HG02642 (cell line): ENCODE results near the gene HCRTR1.
A peak's percentile ranks its signal among the peaks of the same experiment; 100 is the strongest.

Source experiments
- ATAC-seq: cut with Tn5 transposase; IDR thresholded peaks from one replicate; pipeline ENCODE4 v1.9.1; 2021; ENCODE audit warnings: mild to moderate bottlenecking; ENCODE audit not compliant: unreplicated experiment, poor library complexity

The HCRTR1 gene

DNA sequence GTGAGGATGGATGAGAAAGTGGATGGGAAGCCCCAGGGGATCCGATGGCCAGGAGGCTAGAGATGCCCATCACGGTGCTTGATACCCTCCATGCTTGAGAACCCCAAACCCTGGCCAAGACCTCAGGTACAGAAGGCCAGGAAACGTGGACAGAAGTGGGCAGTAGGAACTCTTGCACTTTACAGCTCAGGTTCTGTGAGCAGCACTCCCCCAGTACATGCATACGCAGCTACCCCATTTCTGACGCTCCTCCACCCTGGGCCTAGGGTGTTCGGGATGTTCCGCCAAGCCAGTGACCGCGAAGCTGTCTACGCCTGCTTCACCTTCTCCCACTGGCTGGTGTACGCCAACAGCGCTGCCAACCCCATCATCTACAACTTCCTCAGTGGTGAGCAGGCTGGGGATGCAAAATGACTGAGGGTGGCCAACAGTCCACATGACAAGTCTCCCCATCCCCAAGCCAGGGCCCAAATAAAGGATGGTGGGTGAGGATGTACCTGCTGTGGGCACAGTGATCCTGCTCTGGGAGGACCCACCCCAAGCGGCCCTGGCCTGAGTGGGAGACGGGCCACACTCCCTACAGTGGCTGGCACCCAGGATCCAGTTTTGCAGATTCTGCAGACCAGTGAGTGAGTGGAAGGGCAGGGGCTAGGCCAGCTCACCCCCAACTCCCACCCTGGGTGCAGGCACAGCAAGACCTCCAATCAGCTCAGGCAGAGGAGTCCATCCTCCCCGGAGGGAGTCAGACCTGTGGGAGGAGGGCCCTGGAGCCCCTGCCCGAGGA lies 7.4 kb downstream of the HCRTR1 start:
- ATAC-seq, result no peak

DNA sequence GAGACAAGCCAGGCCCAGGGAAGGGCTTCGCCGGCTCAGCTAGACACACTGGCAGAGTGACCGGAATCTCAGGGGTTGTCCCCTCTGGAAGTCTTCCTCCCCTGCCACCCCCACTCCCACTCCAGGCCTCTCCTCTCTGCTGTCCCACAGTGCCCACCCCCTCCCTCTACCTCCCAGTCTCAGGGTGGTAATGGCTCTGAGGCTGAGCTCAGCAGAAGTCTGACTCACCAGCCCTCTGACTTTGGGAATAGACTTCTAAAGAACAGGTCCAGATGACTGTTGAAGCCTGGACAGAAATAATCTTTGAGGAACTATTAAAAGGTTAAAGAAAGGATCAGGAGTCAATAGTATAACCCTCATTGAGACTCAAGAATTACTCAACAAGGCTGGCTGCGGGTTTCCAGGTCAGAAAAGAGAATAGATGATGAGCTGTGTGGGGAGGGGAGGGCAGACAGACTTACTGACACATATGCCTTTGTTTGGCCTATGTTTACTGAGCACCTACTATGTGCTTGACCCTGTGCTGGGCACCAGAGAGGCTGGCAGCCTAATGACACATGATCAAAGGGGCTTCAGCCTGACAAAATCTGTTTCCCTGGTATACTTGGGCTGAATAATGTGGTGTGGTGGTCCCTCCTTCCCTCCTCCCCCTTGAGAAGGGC lies 8.2 kb downstream of the HCRTR1 start:
- no peak for ATAC-seq

DNA sequence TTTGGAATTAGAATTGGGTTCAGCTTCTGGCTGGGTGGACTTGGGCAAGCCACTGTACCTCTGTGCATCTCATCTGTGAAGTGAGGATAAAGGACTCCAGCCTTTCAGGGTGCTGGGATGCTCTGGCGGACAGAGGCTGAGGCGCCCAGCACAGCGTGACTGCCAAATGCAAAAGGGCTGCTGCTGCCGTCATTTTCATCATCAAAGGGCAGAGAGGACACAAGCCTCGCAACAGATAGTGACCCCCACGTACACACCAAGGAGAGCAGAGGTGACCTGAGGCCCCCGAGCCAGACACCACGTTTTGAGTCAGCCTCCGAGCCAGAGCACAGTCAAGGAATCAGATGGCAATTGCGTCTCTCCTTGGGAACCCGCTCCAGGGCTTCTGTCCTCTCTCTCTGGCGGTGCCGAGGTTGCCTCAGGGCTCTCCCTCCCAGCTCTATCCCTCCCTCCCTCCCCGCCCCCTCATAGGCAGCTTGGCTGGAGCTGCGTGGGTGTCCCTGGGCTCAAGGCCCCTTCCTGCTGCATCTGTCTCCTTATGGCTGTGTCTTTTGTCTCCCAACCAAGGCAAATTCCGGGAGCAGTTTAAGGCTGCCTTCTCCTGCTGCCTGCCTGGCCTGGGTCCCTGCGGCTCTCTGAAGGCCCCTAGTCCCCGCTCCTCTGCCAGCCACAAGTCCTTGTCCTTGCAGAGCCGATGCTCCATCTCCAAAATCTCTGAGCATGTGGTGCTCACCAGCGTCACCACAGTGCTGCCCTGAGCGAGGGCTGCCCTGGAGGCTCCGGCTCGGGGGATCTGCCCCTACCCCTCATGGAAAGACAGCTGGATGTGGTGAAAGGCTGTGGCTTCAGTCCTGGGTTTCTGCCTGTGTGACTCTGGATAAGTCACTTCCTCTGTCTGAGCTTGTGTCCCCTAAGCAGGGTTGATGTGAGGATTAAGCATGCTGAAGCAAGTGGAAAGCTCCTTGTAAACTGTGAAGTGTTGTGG lies 9.0 kb downstream of the HCRTR1 start:
- ATAC-seq, result no peak

DNA sequence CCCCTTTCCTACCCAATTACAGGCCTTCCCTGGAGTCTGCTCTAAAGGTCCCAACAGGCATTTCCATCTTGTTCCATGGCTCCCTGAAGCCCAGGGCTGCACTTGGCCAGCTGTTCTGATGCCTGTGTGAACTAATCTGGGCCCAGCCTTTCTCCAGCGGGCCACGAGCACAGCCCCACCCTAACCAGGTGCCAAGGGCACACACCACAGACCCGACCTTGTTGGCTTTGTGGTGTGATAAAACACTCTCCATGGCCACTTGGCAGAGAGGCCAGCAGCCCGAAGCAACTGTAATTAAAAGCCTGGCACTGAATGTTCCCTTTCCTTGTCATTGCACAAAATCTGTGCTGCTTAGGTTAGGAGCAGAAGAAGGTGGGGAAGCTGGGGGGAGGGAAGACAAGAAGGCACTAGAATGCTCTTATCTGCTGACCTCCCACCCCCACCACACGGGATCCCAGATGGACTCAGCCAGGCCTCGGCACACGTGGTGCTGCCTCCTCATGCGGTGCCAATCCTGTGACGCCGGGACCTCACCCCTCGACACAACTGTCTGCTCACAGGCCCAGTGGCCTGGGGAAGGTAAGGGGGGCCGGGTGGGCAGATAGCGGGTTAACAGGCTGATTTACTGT lies 9.9 kb downstream of the HCRTR1 start:
- no peak for ATAC-seq

DNA sequence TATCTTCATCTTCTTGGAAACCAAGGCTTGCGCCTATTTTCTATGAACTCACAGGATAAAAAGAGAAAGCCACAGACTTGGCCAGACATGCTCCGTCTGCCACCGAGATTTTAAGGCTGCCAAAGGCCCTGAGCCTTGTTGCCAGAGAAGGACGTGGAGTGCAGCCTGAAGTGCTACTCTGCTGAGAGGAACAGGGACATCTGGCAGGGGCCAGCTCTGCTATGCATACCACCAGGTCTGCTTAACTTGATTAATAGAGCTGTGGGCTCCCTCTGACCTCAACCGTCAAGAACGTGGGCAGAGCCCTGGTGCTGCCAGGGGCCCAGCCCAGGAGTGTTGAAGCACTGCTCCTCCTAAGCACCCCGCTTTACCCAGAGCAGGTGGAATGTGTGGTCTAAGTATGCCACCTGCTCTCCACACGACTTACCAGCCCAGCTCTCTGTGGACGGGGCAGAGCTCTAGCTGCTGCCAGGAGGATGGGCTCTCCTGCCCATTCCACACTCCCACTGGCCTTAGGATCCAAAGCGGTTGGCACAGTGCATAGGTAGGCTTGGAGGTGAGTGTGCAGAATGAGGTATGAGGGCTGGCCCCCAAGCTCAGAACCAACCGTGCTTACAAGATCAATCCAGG lies 10.6 kb downstream of the HCRTR1 start:
- ATAC-seq, result no peak

DNA sequence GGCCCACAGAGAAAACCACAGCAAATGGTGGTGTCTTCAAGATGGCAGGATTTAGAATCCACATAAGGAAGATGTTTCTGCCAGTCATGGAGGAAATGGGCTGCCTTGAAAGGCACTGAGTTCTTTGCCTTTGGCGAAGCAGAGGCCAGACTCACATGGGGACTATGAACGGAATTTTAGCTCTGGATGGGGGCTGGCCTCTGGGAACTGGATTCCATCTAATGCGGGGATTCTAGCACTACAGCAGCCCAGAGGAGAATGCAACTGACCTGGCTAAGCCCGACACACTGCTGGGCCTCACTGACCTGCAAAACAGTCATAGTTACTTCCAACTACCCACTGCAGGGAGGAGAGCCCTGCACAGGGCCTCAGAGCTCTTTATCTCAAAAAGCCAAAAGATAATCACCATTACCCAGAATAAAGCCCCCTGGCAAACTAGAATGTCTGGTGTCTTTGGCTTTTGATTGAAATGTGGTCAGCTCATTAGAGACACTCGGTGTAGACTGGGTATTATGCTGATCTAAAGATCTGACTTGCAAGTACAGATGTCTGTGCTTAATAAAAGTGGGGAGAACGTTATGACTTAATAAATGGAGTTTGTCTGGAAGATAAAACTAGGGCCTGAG lies 11.6 kb downstream of the HCRTR1 start:
- ATAC-seq, result no peak

DNA sequence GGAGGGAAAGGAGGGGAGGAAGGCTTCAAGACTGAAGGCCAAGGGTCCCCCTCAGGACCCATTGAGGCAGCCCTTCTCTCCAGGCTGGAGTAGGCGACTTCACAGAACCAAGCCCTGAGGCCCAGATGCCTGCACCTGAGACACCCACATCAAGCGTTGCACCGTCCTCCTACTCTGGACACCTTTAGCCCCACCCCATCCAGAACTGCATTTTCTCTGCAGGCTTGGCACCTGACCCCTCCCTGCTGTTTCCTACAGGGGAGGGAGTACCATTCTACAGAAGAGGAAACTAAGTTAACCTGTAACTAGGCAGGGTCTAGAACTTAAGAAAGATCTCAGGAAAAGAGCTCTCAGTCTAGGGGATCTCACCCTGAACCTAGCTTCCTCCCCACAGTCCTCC lies 15.2 kb downstream of the HCRTR1 start:
- no peak for ATAC-seq

DNA sequence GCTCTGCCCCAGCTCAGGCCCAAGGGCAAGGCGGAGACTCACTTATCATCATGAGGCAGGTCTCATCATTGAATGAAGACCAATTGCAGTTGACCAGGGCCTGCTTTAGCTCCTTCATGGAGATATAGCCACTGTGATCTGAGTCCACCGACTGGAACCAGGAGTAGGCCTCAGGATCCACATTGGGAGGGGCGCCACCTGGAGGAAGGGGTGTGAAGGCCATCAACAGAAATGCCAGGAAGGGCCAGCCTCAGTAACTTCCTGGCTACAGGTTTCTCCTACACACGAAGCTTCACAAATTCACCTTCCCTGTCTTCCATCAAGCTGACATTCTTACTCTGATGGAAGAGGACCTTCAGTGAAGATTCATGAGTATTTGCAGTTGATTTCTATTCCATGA lies 15.6 kb downstream of the HCRTR1 start:
- no peak for ATAC-seq

DNA sequence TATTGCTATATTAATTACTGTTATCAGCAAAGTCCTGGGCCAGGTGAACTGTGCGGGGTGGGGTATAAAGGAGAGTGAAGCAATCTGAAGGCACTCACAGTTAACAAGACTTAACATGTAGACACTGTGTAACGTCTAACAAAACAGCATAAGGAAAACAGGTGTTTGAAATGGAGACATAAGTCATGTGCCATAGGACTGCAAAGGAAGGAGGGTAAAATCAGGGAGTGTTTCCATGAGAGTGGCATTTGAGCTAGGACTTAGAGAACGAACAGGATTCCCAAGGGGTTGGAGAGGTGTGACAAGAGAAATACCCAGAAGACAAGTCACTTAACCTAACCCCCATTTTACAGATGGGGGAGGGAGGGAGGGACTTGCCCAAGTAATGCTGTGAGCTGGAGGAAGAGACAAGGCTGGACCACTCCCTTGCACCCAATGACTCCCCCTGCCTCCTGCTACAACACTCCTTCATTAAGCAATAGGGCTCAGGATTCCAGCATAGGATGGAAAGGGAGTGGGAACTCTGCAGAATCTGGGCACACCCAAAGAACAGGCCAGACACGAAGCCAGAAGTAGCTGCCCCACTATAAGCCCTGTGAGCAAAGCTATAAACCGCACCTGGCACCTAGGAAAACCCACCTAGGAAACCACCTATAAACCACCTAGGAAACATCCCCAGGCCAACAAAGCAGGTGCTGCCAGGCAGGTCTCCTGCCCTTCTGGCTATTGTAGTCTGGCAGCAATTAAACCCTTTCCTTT lies 20.6 kb downstream of the HCRTR1 start:
- ATAC-seq, result no peak

DNA sequence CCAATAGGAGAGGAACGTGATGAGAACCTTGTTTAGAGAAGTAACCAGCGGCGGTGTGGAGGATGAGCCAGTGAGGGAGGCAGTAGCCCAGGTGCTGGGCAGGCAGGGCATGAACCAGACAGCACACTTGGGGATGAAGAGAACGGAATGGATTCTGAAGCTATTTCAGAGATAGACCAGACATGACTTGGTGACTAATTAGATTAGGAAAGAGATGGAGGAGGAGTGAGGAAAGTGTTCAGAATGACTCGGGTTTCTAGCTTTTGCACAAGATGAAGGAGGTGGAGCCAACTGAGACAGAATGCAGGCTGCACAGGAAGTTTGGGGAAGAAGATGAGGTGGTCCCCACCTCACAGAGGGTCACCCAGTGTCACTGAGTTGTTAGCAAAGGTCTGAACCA lies 22.1 kb downstream of the HCRTR1 start:
- no peak for ATAC-seq

DNA sequence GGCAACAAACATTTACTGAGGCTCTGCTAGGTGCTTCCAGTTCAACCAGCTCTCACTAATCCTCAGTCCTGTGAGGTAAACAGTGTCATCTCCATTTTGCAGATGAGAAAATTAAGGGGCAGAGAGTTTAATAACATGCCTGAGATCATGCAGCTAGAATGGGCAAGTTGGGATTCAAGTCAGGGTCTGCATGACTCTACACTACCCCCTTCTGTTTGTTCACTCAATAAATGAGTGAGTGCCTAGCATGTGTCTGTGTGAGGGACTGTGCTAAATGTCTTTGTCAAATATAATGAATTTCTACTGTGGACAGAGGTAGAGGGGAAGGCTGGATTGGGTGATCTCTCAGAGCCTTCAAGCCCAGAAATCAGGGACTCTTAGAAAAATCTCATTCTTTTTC lies 22.7 kb downstream of the HCRTR1 start:
- no peak for ATAC-seq

DNA sequence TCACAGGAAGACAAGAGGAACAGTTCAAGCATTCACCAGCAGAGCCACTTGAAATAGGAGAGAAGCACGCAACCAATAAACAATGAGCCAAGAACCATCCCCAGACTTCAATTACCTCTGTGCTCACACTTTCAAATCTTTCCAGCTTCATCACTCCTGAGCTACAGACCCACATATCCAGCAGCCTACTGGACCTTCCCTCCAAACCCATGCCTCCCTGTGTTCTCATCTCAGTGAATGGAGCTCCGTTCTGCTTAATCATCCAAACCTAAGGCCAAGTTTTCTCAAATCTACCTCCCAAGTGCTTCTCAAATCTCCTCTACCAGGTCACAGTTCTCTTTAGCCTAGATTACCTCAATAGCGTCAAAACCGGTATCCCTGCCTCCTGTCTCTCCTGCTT lies 23.5 kb downstream of the HCRTR1 start:
- no peak for ATAC-seq

DNA sequence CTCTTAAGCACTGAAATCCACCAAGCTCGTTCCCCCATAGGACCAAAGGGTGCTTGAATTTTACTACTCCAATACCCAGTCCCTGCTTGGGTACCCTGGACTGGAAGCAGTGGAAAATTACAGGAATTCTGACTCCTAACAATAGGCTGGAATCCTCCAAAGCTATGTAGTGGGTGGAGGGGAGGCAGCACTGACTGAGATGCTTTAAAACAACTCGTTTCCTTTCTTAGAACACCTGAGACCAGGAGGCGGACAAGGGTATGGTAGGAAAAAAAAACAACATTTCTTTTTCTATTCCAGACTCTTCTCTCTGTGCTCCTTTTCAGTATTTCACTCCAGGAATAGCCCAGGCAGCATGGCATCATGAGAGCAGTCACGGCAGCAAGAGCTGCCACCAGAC lies 24.9 kb downstream of the HCRTR1 start:
- ATAC-seq, result no peak

DNA sequence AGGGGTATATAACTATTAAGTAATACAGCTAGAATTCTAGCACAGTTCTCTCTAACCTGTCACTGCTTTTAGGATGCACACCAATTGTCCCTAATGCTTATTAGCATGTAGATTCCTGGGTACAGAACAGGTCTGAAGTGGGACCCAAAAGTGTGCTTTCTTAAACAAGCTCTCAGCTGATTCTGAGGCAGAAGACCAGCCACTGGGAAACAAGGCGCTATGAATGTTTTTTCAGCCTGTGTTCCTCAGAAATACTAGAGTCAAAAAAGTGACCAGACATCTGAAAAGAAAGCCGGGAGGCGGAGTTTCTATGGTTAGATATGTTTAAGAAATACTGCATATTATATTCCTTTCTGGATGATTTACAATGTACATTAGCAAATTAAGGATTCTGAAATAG lies 25.4 kb downstream of the HCRTR1 start:
- ATAC-seq, result no peak

DNA sequence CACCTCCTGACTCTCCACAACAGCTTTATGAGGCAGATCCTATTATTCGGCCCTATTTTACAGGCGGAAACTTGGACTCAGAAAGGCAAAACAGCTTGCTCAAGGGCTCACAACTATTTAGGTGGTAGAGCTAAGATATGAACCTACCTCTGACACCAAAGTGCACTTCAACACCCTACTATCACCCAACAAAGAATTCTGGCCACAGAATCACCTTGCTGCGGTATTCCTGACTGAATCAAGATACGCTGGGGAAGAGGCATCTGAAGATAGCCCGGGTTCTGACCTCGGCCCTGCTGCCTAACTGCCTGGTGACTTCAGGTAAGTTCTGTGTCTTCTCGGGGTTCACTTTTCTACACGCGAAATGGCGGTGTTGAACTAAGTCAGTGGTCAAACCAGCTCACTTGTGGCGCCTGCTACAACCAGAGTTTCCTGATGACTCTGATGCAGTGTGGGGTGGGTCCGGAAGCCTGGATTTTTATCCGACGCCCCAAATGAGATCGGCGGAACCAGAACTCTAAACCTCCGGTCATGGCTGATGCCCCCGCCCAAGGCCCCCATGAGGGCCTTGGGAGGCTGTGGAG lies 26.6 kb downstream of the HCRTR1 start:
- no peak for ATAC-seq

DNA sequence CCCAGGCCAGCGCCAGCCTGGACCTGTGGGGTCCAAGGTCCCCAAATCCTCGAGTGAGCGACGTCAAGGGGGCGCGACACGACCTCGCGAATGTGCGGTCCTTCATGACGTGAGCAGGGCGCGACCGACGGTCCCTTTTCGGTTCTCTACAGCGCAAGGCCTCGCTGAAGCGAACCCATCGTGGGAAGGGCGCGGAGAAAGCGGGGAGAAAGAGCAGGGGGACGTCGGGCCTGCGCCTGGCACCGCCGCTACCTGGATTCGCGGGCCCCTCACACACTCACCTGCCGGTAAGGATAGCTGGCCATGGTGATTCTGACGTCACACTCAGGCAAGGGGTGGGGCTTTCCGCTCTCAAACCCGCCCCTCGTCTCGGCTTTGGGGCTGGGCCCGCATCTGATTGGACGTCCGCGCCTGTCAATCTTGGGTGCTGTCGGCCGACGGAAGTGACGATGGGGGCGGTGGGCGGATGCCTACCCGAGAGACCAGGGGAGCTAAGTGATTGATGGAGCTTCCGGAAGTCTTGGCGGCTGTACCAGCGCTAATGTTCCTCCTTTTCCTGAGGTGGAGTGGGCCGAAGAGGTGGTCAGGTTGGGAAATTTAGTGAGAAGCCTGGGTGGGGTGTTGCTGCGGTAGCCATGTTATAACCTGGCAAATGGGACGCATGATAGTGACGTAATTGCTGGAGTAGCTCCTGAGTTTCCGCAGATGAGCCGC lies 27.2 kb downstream of the HCRTR1 start, which contains the start of gene PEF1:
Gene PEF1, minus strand, starts transcription at position 317 of the 714 bp plus-strand sequence. Its CDS starts 12 bp downstream, at position 305.
- ATAC-seq, result peak; percentile 95

DNA sequence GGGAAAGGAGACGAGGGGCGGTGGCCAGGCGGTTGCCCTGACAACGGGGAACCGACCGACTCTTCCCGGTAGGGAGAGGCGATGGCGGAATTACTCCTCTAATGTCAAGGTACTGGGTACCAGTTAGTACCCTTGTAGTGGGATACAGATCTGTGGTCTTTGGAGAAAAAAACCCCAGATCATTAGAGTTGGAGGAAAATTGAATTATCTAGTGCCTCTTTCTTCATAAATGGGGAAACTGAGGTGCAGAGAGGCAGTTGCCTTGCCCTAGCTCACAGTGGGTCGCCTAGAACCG lies 27.7 kb downstream of the HCRTR1 start:
- ATAC-seq, result no peak
